Astrocyte (in vitro differentiated cells and primary cell): ENCODE data around the gene C13orf46. TPM values are rescaled to one million over a fixed set of nuclear protein-coding genes. Genes with fewer than 3 reads are reported as not detected.

Experiments used
- DNase-seq: peaks from one replicate; pipeline ENCODE4 v3.0.0-alpha.2; 2010; ENCODE audit warnings: low read depth
- FAIRE-seq: peaks from 2 replicates; lab custom pipeline; 2011; peaks lifted over from hg19 to GRCh38; lab: Jason Lieb, UNC
- H2AFZ ChIP-seq: 2 replicates; pipeline ENCODE4 v1.6.0; 2012; ENCODE audit warnings: low read depth, low read length, inconsistent platforms
- H3K27ac ChIP-seq: 2 replicates; pipeline ENCODE4 v1.5.1; 2011; ENCODE audit warnings: low read depth, low read length, inconsistent platforms
- H3K27me3 ChIP-seq: 2 replicates; pipeline ENCODE4 v1.6.0; 2011; ENCODE audit warnings: low read length, inconsistent platforms; ENCODE audit not compliant: insufficient read depth
- H3K36me3 ChIP-seq: 2 replicates; pipeline ENCODE4 v1.5.1; 2011; ENCODE audit warnings: low read length, inconsistent platforms; ENCODE audit not compliant: insufficient read depth
- H3K4me1 ChIP-seq: 2 replicates; pipeline ENCODE4 v1.5.1; 2011; ENCODE audit warnings: low read length, inconsistent platforms; ENCODE audit not compliant: insufficient read depth
- H3K4me2 ChIP-seq: 2 replicates; pipeline ENCODE4 v1.6.0; 2012; ENCODE audit warnings: low read length, inconsistent platforms
- H3K4me3 ChIP-seq: 2 replicates; pipeline ENCODE4 v1.5.1; 2011; ENCODE audit warnings: low read depth, mild to moderate bottlenecking, low read length, inconsistent platforms; ENCODE audit not compliant: insufficient read depth
- H3K79me2 ChIP-seq: 2 replicates; pipeline ENCODE4 v1.6.0; 2012; ENCODE audit warnings: mild to moderate bottlenecking, low read length, inconsistent platforms; ENCODE audit not compliant: insufficient read depth
- H3K9ac ChIP-seq: 2 replicates; pipeline ENCODE4 v1.6.0; 2012; ENCODE audit warnings: mild to moderate bottlenecking, low read length, inconsistent platforms
- H3K9me3 ChIP-seq: 2 replicates; pipeline ENCODE4 v1.5.1; 2012; ENCODE audit warnings: low read depth, mild to moderate bottlenecking, low read length, inconsistent platforms; ENCODE audit not compliant: insufficient read depth
- H4K20me1 ChIP-seq: 2 replicates; pipeline ENCODE4 v1.6.0; 2012; ENCODE audit warnings: low read length, inconsistent platforms; ENCODE audit not compliant: insufficient read depth
- H3K27ac Mint-ChIP-seq: one replicate; pipeline ENCODE4 v1.8.0; 2021; ENCODE audit warnings: mild to moderate bottlenecking, mixed read lengths; ENCODE audit not compliant: unreplicated experiment
- H3K27me3 Mint-ChIP-seq: one replicate; pipeline ENCODE4 v1.8.0; 2021; ENCODE audit warnings: low read depth, mixed read lengths; ENCODE audit not compliant: unreplicated experiment
- H3K36me3 Mint-ChIP-seq: one replicate; pipeline ENCODE4 v1.8.0; 2021; ENCODE audit warnings: low read depth, mixed read lengths; ENCODE audit not compliant: unreplicated experiment
- H3K4me1 Mint-ChIP-seq: one replicate; pipeline ENCODE4 v1.8.0; 2021; ENCODE audit warnings: low read depth, mixed read lengths; ENCODE audit not compliant: unreplicated experiment
- H3K4me3 Mint-ChIP-seq: one replicate; pipeline ENCODE4 v1.8.0; 2021; ENCODE audit warnings: mild to moderate bottlenecking, moderate library complexity, mixed read lengths; ENCODE audit not compliant: unreplicated experiment
- H3K9me3 Mint-ChIP-seq: one replicate; pipeline ENCODE4 v1.8.0; 2021; ENCODE audit warnings: mild to moderate bottlenecking, mixed read lengths; ENCODE audit not compliant: unreplicated experiment
- CTCF ChIP-seq: IDR thresholded peaks from 2 replicates; pipeline ENCODE4 v1.5.1; 2011; ENCODE audit warnings: low read depth, mild to moderate bottlenecking, inconsistent platforms, low read length, moderate library complexity; ENCODE audit not compliant: insufficient read depth
- EZH2 ChIP-seq: IDR thresholded peaks from 2 replicates; pipeline ENCODE4 v1.6.1; 2012; ENCODE audit warnings: mild to moderate bottlenecking, low read length, inconsistent platforms; ENCODE audit not compliant: insufficient read depth
- total RNA-seq: library from RNA; stranded (reverse); gene quantifications from 2 replicates; pipeline ENCODE4 v1.2.1, GENCODE V29; 2021

The C13orf46 gene
- total RNA-seq, 1 donor from 2014 or later = 5.0 TPM

GRCh38 chr13:113953561-113953960 is 20.3 kb downstream of the C13orf46 start:
- FAIRE-seq (no peak), DNase-seq (no peak)
- TF ChIP-seq EZH2 = no peak
- no peak for TF ChIP-seq CTCF
- Histone ChIP-seq H3K9ac (no peak overlapping the region), H3K27ac (no peak overlapping the region), H3K9me3 (no peaks in the 10 kb centered on the region), H3K36me3 (peaks cover 5% of the 10 kb centered on the region), H4K20me1 (peaks cover 25% of the 10 kb centered on the region), H3K4me2 (no peak overlapping the region), H3K79me2 (no peaks in the 10 kb centered on the region), H3K4me1 (no peaks in the 10 kb centered on the region), H2AFZ (no peak overlapping the region), H3K27me3 (no peaks in the 10 kb centered on the region), H3K4me3 (no peak overlapping the region)
- H3K4me3 Mint-ChIP-seq = no peak overlapping the region
- H3K27me3 Mint-ChIP-seq = no peaks in the 10 kb centered on the region
- peaks cover 12% of the 10 kb centered on the region for H3K9me3 Mint-ChIP-seq
- no peak overlapping the region for H3K27ac Mint-ChIP-seq
- peaks cover 42% of the 10 kb centered on the region for H3K36me3 Mint-ChIP-seq
- H3K4me1 Mint-ChIP-seq = no peaks in the 10 kb centered on the region

- TF ChIP-seq EZH2 = no peak
- TF ChIP-seq CTCF = no peak
- FAIRE-seq (no peak), DNase-seq (no peak)
- Histone ChIP-seq H3K9me3 (no peaks in the 10 kb centered on the region), H3K27me3 (no peaks in the 10 kb centered on the region), H4K20me1 (peaks cover 25% of the 10 kb centered on the region), H3K27ac (no peak overlapping the region), H3K36me3 (peaks cover 5% of the 10 kb centered on the region), H3K79me2 (no peaks in the 10 kb centered on the region), H3K4me3 (no peak overlapping the region), H3K9ac (no peak overlapping the region), H3K4me1 (no peaks in the 10 kb centered on the region), H2AFZ (no peak overlapping the region), H3K4me2 (no peak overlapping the region)
- Mint-ChIP-seq H3K36me3 (peaks cover 41% of the 10 kb centered on the region), H3K27me3 (no peaks in the 10 kb centered on the region), H3K4me1 (no peaks in the 10 kb centered on the region), H3K27ac (no peak overlapping the region), H3K9me3 (peaks cover 11% of the 10 kb centered on the region), H3K4me3 (no peak overlapping the region)
Observed at GRCh38 chr13:113952983-113953520, 20.8 kb downstream of the C13orf46 start.

GRCh38 chr13:113952151-113952982 is 21.5 kb downstream of the C13orf46 start:
- no peak overlapping the region for H3K4me3 ChIP-seq
- peaks cover 5% of the 10 kb centered on the region for H3K36me3 ChIP-seq
- H3K27me3 ChIP-seq = no peaks in the 10 kb centered on the region
- H3K9ac ChIP-seq = no peak overlapping the region
- H2AFZ ChIP-seq = no peak overlapping the region
- Mint-ChIP-seq H3K27ac (no peak overlapping the region), H3K36me3 (peaks cover 43% of the 10 kb centered on the region), H3K4me1 (no peaks in the 10 kb centered on the region), H3K27me3 (no peaks in the 10 kb centered on the region), H3K9me3 (peaks cover 12% of the 10 kb centered on the region), H3K4me3 (no peak overlapping the region)
- H3K9me3 ChIP-seq = no peaks in the 10 kb centered on the region
- DNase-seq = no peak
- H3K4me2 ChIP-seq = no peak overlapping the region
- peaks cover 25% of the 10 kb centered on the region for H4K20me1 ChIP-seq
- TF ChIP-seq CTCF = no peak
- TF ChIP-seq EZH2 = no peak
- no peak overlapping the region for H3K27ac ChIP-seq
- no peaks in the 10 kb centered on the region for H3K4me1 ChIP-seq
- no peak for FAIRE-seq
- no peaks in the 10 kb centered on the region for H3K79me2 ChIP-seq
